Astrocyte (in vitro differentiated cells and primary cell): ENCODE results near the gene XCL1. TPM values are rescaled to one million over a fixed set of nuclear protein-coding genes. Genes with fewer than 3 reads are reported as not detected.
"Not testable (repeated sequence)": the region's sequence is repeated elsewhere in the genome, so short reads cannot be mapped to it uniquely, and the experiment has no call there.

ENCODE experiments used
- DNase-seq: peaks from one replicate; pipeline ENCODE4 v3.0.0-alpha.2; 2010; ENCODE audit warnings: low read depth
- FAIRE-seq: peaks from 2 replicates; lab custom pipeline; 2011; peaks lifted over from hg19 to GRCh38; lab: Jason Lieb, UNC
- H2AFZ ChIP-seq: 2 replicates; pipeline ENCODE4 v1.6.0; 2012; ENCODE audit warnings: low read depth, low read length, inconsistent platforms
- H3K27ac ChIP-seq: 2 replicates; pipeline ENCODE4 v1.5.1; 2011; ENCODE audit warnings: low read depth, low read length, inconsistent platforms
- H3K27me3 ChIP-seq: 2 replicates; pipeline ENCODE4 v1.6.0; 2011; ENCODE audit warnings: low read length, inconsistent platforms; ENCODE audit not compliant: insufficient read depth
- H3K36me3 ChIP-seq: 2 replicates; pipeline ENCODE4 v1.5.1; 2011; ENCODE audit warnings: low read length, inconsistent platforms; ENCODE audit not compliant: insufficient read depth
- H3K4me1 ChIP-seq: 2 replicates; pipeline ENCODE4 v1.5.1; 2011; ENCODE audit warnings: low read length, inconsistent platforms; ENCODE audit not compliant: insufficient read depth
- H3K4me2 ChIP-seq: 2 replicates; pipeline ENCODE4 v1.6.0; 2012; ENCODE audit warnings: low read length, inconsistent platforms
- H3K4me3 ChIP-seq: 2 replicates; pipeline ENCODE4 v1.5.1; 2011; ENCODE audit warnings: low read depth, mild to moderate bottlenecking, low read length, inconsistent platforms; ENCODE audit not compliant: insufficient read depth
- H3K79me2 ChIP-seq: 2 replicates; pipeline ENCODE4 v1.6.0; 2012; ENCODE audit warnings: mild to moderate bottlenecking, low read length, inconsistent platforms; ENCODE audit not compliant: insufficient read depth
- H3K9ac ChIP-seq: 2 replicates; pipeline ENCODE4 v1.6.0; 2012; ENCODE audit warnings: mild to moderate bottlenecking, low read length, inconsistent platforms
- H3K9me3 ChIP-seq: 2 replicates; pipeline ENCODE4 v1.5.1; 2012; ENCODE audit warnings: low read depth, mild to moderate bottlenecking, low read length, inconsistent platforms; ENCODE audit not compliant: insufficient read depth
- H4K20me1 ChIP-seq: 2 replicates; pipeline ENCODE4 v1.6.0; 2012; ENCODE audit warnings: low read length, inconsistent platforms; ENCODE audit not compliant: insufficient read depth
- H3K27ac Mint-ChIP-seq: one replicate; pipeline ENCODE4 v1.8.0; 2021; ENCODE audit warnings: mild to moderate bottlenecking, mixed read lengths; ENCODE audit not compliant: unreplicated experiment
- H3K27me3 Mint-ChIP-seq: one replicate; pipeline ENCODE4 v1.8.0; 2021; ENCODE audit warnings: low read depth, mixed read lengths; ENCODE audit not compliant: unreplicated experiment
- H3K36me3 Mint-ChIP-seq: one replicate; pipeline ENCODE4 v1.8.0; 2021; ENCODE audit warnings: low read depth, mixed read lengths; ENCODE audit not compliant: unreplicated experiment
- H3K4me1 Mint-ChIP-seq: one replicate; pipeline ENCODE4 v1.8.0; 2021; ENCODE audit warnings: low read depth, mixed read lengths; ENCODE audit not compliant: unreplicated experiment
- H3K4me3 Mint-ChIP-seq: one replicate; pipeline ENCODE4 v1.8.0; 2021; ENCODE audit warnings: mild to moderate bottlenecking, moderate library complexity, mixed read lengths; ENCODE audit not compliant: unreplicated experiment
- H3K9me3 Mint-ChIP-seq: one replicate; pipeline ENCODE4 v1.8.0; 2021; ENCODE audit warnings: mild to moderate bottlenecking, mixed read lengths; ENCODE audit not compliant: unreplicated experiment
- EZH2 ChIP-seq: IDR thresholded peaks from 2 replicates; pipeline ENCODE4 v1.6.1; 2012; ENCODE audit warnings: mild to moderate bottlenecking, low read length, inconsistent platforms; ENCODE audit not compliant: insufficient read depth
- total RNA-seq: library from RNA; stranded (reverse); gene quantifications from 2 replicates; pipeline ENCODE4 v1.2.1, GENCODE V29; 2021
- TF ChIP-seq, protein P1 (sequence below): IDR thresholded peaks from 2 replicates; pipeline ENCODE4 v1.5.1; 2011; ENCODE audit warnings: low read depth, mild to moderate bottlenecking, inconsistent platforms, low read length, moderate library complexity; ENCODE audit not compliant: insufficient read depth

The XCL1 gene
- total RNA-seq, 1 donor from 2014 or later, result not detected

DNA sequence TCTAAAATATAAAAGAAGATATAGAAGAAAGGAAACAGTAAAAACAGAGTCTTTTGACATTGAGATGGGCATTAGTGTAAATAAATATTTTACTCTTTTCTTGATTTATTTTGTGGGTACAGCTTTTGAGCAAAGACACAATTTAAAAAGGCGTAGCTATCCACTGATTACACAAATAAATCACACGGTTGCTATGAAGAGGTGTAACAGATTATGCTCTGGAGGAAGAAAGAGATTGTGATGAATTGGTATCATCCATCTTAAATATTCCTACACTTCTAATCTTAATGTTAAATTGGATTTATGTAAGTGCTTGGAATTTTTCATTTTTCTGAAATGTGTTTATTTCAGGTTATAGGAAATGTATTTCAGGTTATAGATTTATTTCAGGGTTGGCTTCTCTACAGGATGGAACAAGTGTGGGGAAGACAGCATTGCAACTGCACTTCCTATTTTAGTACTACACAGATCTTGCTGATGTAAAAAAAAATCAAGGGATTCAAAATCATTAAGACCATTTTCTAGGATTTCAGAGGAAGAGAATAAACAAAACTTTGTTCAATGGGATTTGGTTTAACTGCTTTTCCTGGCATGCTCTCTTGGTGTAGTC, 15.3 kb downstream of the XCL1 start:
- H3K4me2 ChIP-seq, result no peak overlapping the region
- Mint-ChIP-seq H3K4me1 (no peaks in the 10 kb centered on the region), H3K9me3 (no peaks in the 10 kb centered on the region), H3K27me3 (peaks cover 2% of the 10 kb centered on the region), H3K27ac (no peak overlapping the region), H3K4me3 (no peak overlapping the region), H3K36me3 (no peaks in the 10 kb centered on the region)
- no peak overlapping the region for H3K4me3 ChIP-seq
- H3K27ac ChIP-seq, result no peak overlapping the region
- FAIRE-seq (no peak), DNase-seq (no peak)
- no peaks in the 10 kb centered on the region for H3K36me3 ChIP-seq
- no peaks in the 10 kb centered on the region for H3K27me3 ChIP-seq
- H3K9ac ChIP-seq, result no peak overlapping the region
- no peaks in the 10 kb centered on the region for H3K9me3 ChIP-seq
- H3K4me1 ChIP-seq, result no peaks in the 10 kb centered on the region
- H4K20me1 ChIP-seq, result no peaks in the 10 kb centered on the region
- H3K79me2 ChIP-seq, result no peaks in the 10 kb centered on the region
- no peak overlapping the region for H2AFZ ChIP-seq
- TF ChIP-seq EZH2, result no peak
- TF ChIP-seq, protein P1, sequence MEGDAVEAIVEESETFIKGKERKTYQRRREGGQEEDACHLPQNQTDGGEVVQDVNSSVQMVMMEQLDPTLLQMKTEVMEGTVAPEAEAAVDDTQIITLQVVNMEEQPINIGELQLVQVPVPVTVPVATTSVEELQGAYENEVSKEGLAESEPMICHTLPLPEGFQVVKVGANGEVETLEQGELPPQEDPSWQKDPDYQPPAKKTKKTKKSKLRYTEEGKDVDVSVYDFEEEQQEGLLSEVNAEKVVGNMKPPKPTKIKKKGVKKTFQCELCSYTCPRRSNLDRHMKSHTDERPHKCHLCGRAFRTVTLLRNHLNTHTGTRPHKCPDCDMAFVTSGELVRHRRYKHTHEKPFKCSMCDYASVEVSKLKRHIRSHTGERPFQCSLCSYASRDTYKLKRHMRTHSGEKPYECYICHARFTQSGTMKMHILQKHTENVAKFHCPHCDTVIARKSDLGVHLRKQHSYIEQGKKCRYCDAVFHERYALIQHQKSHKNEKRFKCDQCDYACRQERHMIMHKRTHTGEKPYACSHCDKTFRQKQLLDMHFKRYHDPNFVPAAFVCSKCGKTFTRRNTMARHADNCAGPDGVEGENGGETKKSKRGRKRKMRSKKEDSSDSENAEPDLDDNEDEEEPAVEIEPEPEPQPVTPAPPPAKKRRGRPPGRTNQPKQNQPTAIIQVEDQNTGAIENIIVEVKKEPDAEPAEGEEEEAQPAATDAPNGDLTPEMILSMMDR, result no peak

DNA sequence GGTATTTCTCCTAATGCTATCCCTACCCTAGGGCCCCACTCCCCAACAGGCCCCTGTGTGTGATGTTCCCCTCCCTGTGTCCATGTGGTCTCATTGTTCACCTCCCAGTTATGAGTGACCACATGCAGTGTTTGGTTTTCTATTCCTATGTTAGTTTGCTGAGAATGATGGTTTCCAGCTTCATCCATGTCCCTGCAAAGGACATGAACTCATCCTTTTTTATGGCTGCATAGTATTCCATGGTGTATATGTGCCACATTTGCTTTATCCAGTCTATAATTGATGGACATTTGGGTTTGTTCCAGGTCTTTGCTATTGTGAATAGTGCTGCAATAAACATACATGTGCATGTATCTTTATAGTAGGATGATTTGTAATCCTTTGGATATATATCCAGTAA, 19.0 kb downstream of the XCL1 start:
- not testable (repeated sequence) for H3K27me3 Mint-ChIP-seq, H3K4me3 Mint-ChIP-seq, H3K9me3 Mint-ChIP-seq

DNA sequence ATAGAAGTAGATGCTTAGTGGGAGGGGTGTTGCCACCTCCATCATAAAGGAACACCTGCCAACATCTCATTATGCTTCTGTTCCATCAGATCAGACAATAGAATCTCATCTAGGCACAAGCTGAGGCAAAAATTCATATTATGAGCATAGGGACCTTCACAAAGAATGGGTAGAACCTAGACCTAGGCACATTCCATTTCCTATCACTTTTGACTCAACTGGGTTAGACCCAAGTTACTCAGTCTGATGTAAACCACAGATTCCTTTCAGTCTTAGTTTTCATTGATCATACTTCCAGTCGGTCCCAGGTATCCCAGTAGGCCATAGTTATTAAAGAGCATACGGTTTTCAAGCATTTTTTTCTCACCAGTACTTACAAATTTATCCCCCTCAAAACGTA, 21.7 kb downstream of the XCL1 start:
- no peak for TF ChIP-seq EZH2
- TF ChIP-seq, protein P1, result no peak
- no peak overlapping the region for H3K27ac ChIP-seq
- H3K4me2 ChIP-seq, result no peak overlapping the region
- no peak overlapping the region for H3K9ac ChIP-seq
- Mint-ChIP-seq H3K36me3 (no peaks in the 10 kb centered on the region), H3K27ac (no peak overlapping the region), H3K9me3 (no peaks in the 10 kb centered on the region), H3K27me3 (no peaks in the 10 kb centered on the region), H3K4me3 (no peak overlapping the region), H3K4me1 (peaks cover 5% of the 10 kb centered on the region)
- DNase-seq (no peak), FAIRE-seq (no peak)
- no peaks in the 10 kb centered on the region for H3K4me1 ChIP-seq
- H4K20me1 ChIP-seq, result no peaks in the 10 kb centered on the region
- H3K79me2 ChIP-seq, result no peaks in the 10 kb centered on the region
- no peaks in the 10 kb centered on the region for H3K9me3 ChIP-seq
- no peaks in the 10 kb centered on the region for H3K27me3 ChIP-seq
- no peaks in the 10 kb centered on the region for H3K36me3 ChIP-seq
- no peak overlapping the region for H2AFZ ChIP-seq
- H3K4me3 ChIP-seq, result no peak overlapping the region

More for the DNA sequence above, 19.0 kb downstream of the XCL1 start:
- H3K36me3 Mint-ChIP-seq, DNase-seq, H3K4me1 ChIP-seq, H3K27me3 ChIP-seq, H2AFZ ChIP-seq, H3K27ac ChIP-seq, H3K4me3 ChIP-seq, H3K4me2 ChIP-seq, H3K4me1 Mint-ChIP-seq, H3K36me3 ChIP-seq, H3K27ac Mint-ChIP-seq, FAIRE-seq, H3K9me3 ChIP-seq, H3K9ac ChIP-seq, H3K79me2 ChIP-seq, H4K20me1 ChIP-seq: not testable (repeated sequence)
